H1 (cell line): Measurements from ENCODE around the gene RPTOR. TPM values are rescaled to one million over a fixed set of nuclear protein-coding genes. Genes with fewer than 3 reads are reported as not detected.

Experiments
- CTCF ChIA-PET: fragments of 300-600 bp; sonication (Branson Sonifier 250); formaldehyde crosslinking; loops from one replicate; lab custom pipeline; 2021; ENCODE audit not compliant: partially characterized antibody; lab: Charles Lee
- POLR2A ChIA-PET: fragments of 300-600 bp; sonication (Branson Sonifier 250); formaldehyde crosslinking; loops from one replicate; lab custom pipeline; 2021; ENCODE audit warnings: inconsistent platforms; ENCODE audit not compliant: partially characterized antibody; lab: Charles Lee
- DNase-seq, 2 experiments: peaks; one replicate each; pipeline versions ENCODE4 v3.0.0 to v3.0.0-alpha.2; 2010 to 2022; ENCODE audit warnings: low spot score in 2 of 2, low read depth in 1 of 2, mixed read lengths in 1 of 2
- FAIRE-seq: peaks from 2 replicates; lab custom pipeline; 2011; peaks lifted over from hg19 to GRCh38; lab: Jason Lieb, UNC
- H2AFZ ChIP-seq: 2 replicates; pipeline ENCODE4 v1.8.1; 2012; ENCODE audit warnings: low read length, inconsistent platforms
- H2AK5ac ChIP-seq: 2 replicates; pipeline ENCODE4 v1.6.1; 2013; ENCODE audit warnings: low read depth, low read length
- H2BK120ac ChIP-seq: replicated peaks from 2 replicates; pipeline ENCODE3; 2013; ENCODE audit warnings: low read depth, low read length, inconsistent platforms
- H2BK12ac ChIP-seq: 2 replicates; pipeline ENCODE4 v1.6.1; 2013; ENCODE audit warnings: low read depth, low read length
- H2BK15ac ChIP-seq: 2 replicates; pipeline ENCODE4 v1.6.1; 2013; ENCODE audit warnings: low read length
- H2BK20ac ChIP-seq: 2 replicates; pipeline ENCODE4 v1.6.1; 2013; ENCODE audit warnings: low read length
- H2BK5ac ChIP-seq: 2 replicates; pipeline ENCODE4 v1.6.1; 2013; ENCODE audit warnings: low read depth, low read length
- H3K14ac ChIP-seq: 2 replicates; pipeline ENCODE4 v1.6.1; 2013; ENCODE audit warnings: inconsistent platforms; ENCODE audit not compliant: insufficient read length
- H3K18ac ChIP-seq: 2 replicates; pipeline ENCODE4 v1.6.1; 2013; ENCODE audit warnings: low read length; ENCODE audit errors: extremely low read depth
- H3K23ac ChIP-seq: 2 replicates; pipeline ENCODE4 v1.6.1; 2013; ENCODE audit warnings: inconsistent platforms; ENCODE audit not compliant: insufficient read length
- H3K23me2 ChIP-seq: 2 replicates; pipeline ENCODE4 v1.6.1; 2013; ENCODE audit warnings: low read depth, low read length
- H3K27ac ChIP-seq: 2 replicates; pipeline ENCODE4 v1.6.1; 2011; ENCODE audit warnings: low read depth, low read length, inconsistent platforms
- H3K27me3 ChIP-seq, 4 experiments: replicated peaks in 1 of 4; 1 replicate in 1 of 4; 2 replicates in 3 of 4; pipeline versions ENCODE4 v1.6.1 to v1.8.1; 2011 to 2013; ENCODE audit warnings: low read length in 3 of 4, mild to moderate bottlenecking in 3 of 4, inconsistent platforms in 2 of 4, mixed read lengths in 2 of 4, moderate library complexity in 1 of 4; ENCODE audit not compliant: control insufficient read depth in 3 of 4, insufficient read depth in 3 of 4; ENCODE audit errors: extremely low read depth in 1 of 4
- H3K36me3 ChIP-seq, 4 experiments: 2 replicates each; pipeline versions ENCODE4 v1.6.1 to v1.8.1; 2011 to 2013; ENCODE audit warnings: mild to moderate bottlenecking in 4 of 4, low read length in 3 of 4, moderate library complexity in 2 of 4, control low read depth in 1 of 4, inconsistent platforms in 1 of 4; ENCODE audit not compliant: insufficient read depth in 4 of 4, control insufficient read depth in 2 of 4
- H3K4ac ChIP-seq: replicated peaks from 2 replicates; pipeline ENCODE3; 2013; ENCODE audit warnings: low read length, low read depth, mixed read lengths, inconsistent platforms; ENCODE audit not compliant: insufficient read length
- H3K4me1 ChIP-seq, 4 experiments: replicated peaks in 1 of 4; 1 replicate in 1 of 4; 2 replicates in 3 of 4; pipeline versions ENCODE4 v1.6.1 to v1.8.1; 2011 to 2013; ENCODE audit warnings: low read length in 3 of 4, inconsistent platforms in 2 of 4, mixed read lengths in 1 of 4; ENCODE audit not compliant: insufficient read depth in 4 of 4, control insufficient read depth in 3 of 4
- H3K4me2 ChIP-seq, 2 experiments: 2 replicates each; pipeline versions ENCODE4 v1.6.1 to v1.8.1; 2011 to 2013; ENCODE audit warnings: low read depth in 2 of 2, low read length in 2 of 2, control low read depth in 1 of 2, inconsistent platforms in 1 of 2, mild to moderate bottlenecking in 1 of 2; ENCODE audit not compliant: insufficient read depth in 1 of 2
- H3K4me3 ChIP-seq, 4 experiments: fragments of 200-600, 300-600 bp in 1 of 4; sonication (generic), shearing (Covaris generic), sonication (Bioruptor Twin) in 1 of 4; 2 replicates each; pipeline versions ENCODE4 v1.5.1 to v1.8.1; 2011 to 2016; ENCODE audit warnings: low read length in 4 of 4, low read depth in 3 of 4, control low read depth in 2 of 4, inconsistent platforms in 2 of 4, mild to moderate bottlenecking in 2 of 4, mixed read lengths in 1 of 4, moderate library complexity in 1 of 4; ENCODE audit not compliant: insufficient read depth in 2 of 4; ENCODE audit errors: extremely low read depth in 1 of 4
- H3K56ac ChIP-seq: replicated peaks from 2 replicates; pipeline ENCODE3; 2013; ENCODE audit warnings: low read depth, mild to moderate bottlenecking, mixed read lengths, low read length, inconsistent platforms; ENCODE audit not compliant: insufficient read length
- H3K79me1 ChIP-seq: 2 replicates; pipeline ENCODE4 v1.6.1; 2013; ENCODE audit warnings: low read depth, low read length, control low read depth
- H3K79me2 ChIP-seq, 2 experiments: 2 replicates each; pipeline versions ENCODE4 v1.6.1 to v1.8.1; 2012 to 2013; ENCODE audit warnings: low read length in 2 of 2, mild to moderate bottlenecking in 2 of 2, inconsistent platforms in 1 of 2; ENCODE audit not compliant: insufficient read depth in 2 of 2, control insufficient read depth in 1 of 2
- H3K9ac ChIP-seq, 4 experiments: replicated peaks in 1 of 4; 1 replicate in 1 of 4; 2 replicates in 3 of 4; pipeline versions ENCODE4 v1.6.1 to v1.8.1; 2011 to 2013; ENCODE audit warnings: low read depth in 3 of 4, low read length in 3 of 4, control low read depth in 2 of 4, mild to moderate bottlenecking in 2 of 4, moderate library complexity in 2 of 4, inconsistent platforms in 1 of 4; ENCODE audit errors: extremely low read depth in 1 of 4
- H3K9me3 ChIP-seq, 2 experiments: 2 replicates each; pipeline versions ENCODE4 v1.6.1 to v1.8.1; 2012 to 2013; ENCODE audit warnings: mild to moderate bottlenecking in 2 of 2, moderate library complexity in 2 of 2, control low read depth in 1 of 2, inconsistent platforms in 1 of 2, low read depth in 1 of 2, low read length in 1 of 2, mixed read lengths in 1 of 2; ENCODE audit not compliant: insufficient read depth in 2 of 2
- H4K20me1 ChIP-seq, 2 experiments: replicated peaks in 1 of 2; 2 replicates each; pipeline versions ENCODE3 to v1.8.1; 2011 to 2013; ENCODE audit warnings: inconsistent platforms in 2 of 2, low read length in 2 of 2, mild to moderate bottlenecking in 1 of 2; ENCODE audit not compliant: insufficient read depth in 2 of 2, control insufficient read depth in 1 of 2
- H4K5ac ChIP-seq: 2 replicates; pipeline ENCODE4 v1.6.1; 2013; ENCODE audit warnings: low read length, low read depth, mixed read lengths, inconsistent platforms; ENCODE audit not compliant: insufficient read length
- H4K8ac ChIP-seq: 2 replicates; pipeline ENCODE4 v1.8.0; 2013; ENCODE audit warnings: mild to moderate bottlenecking, moderate library complexity, low read length, inconsistent platforms; ENCODE audit not compliant: insufficient read depth; ENCODE audit errors: extremely low read depth
- H4K91ac ChIP-seq: replicated peaks from 2 replicates; pipeline ENCODE3; 2013; ENCODE audit warnings: low read length, mixed read lengths, inconsistent platforms; ENCODE audit not compliant: insufficient read length
- BCL11A ChIP-seq, 2 experiments: IDR thresholded peaks; one replicate each; pipeline ENCODE4 v1.6.1; 2011; ENCODE audit warnings: low read depth in 2 of 2, low read length in 2 of 2, mild to moderate bottlenecking in 2 of 2
- CBX8 ChIP-seq: fragments of 300-800, 300-1000 bp; sonication (generic); IDR thresholded peaks from 2 replicates; pipeline ENCODE4 v1.7.1; 2016; ENCODE audit warnings: low read depth, low read length, borderline replicate concordance
- CREB1 ChIP-seq: IDR thresholded peaks from 2 replicates; pipeline ENCODE4 v1.6.1; 2012; ENCODE audit warnings: inconsistent platforms
- EZH2 ChIP-seq: fragments of 200-600 bp; sonication (generic); IDR thresholded peaks from 2 replicates; pipeline ENCODE4 v1.7.1; 2012; ENCODE audit warnings: low read depth, mild to moderate bottlenecking, moderate library complexity, low read length, inconsistent platforms; ENCODE audit not compliant: severe bottlenecking
- GTF2F1 ChIP-seq: IDR thresholded peaks from 2 replicates; pipeline ENCODE4 v1.6.1; 2012; ENCODE audit warnings: low read depth, low read length, improper control_type of control experiment, borderline replicate concordance
- HDAC6 ChIP-seq: IDR thresholded peaks from one replicate; pipeline ENCODE4 v1.7.1; 2012; ENCODE audit warnings: low read depth, mild to moderate bottlenecking, inconsistent platforms, low read length, moderate library complexity
- KDM5A ChIP-seq: fragments of 200-600 bp; IDR thresholded peaks from 2 replicates; pipeline ENCODE4 v1.7.1; 2012; ENCODE audit warnings: mild to moderate bottlenecking, low read length, inconsistent platforms, mixed read lengths
- POU5F1 ChIP-seq: IDR thresholded peaks from 2 replicates; pipeline ENCODE4 v1.6.1; 2011; ENCODE audit warnings: low read depth, mild to moderate bottlenecking, low read length, moderate library complexity
- SRF ChIP-seq: IDR thresholded peaks from 2 replicates; pipeline ENCODE4 v1.6.1; 2011; ENCODE audit warnings: mild to moderate bottlenecking, low read depth, low read length, moderate library complexity
- TAF7 ChIP-seq: optimal IDR thresholded peaks from 2 replicates; pipeline ENCODE3; 2011; ENCODE audit warnings: low read depth, mild to moderate bottlenecking, inconsistent platforms, low read length, moderate library complexity, borderline replicate concordance
- TCF12 ChIP-seq: IDR thresholded peaks from 2 replicates; pipeline ENCODE4 v1.6.1; 2011; ENCODE audit warnings: low read depth, mild to moderate bottlenecking, low read length
- USF2 ChIP-seq: IDR thresholded peaks from 2 replicates; pipeline ENCODE4 v1.6.1; 2011; ENCODE audit warnings: low read length, improper control_type of control experiment
- YY1 ChIP-seq: IDR thresholded peaks from 2 replicates; pipeline ENCODE4 v1.6.1; 2011; ENCODE audit warnings: low read depth, mild to moderate bottlenecking, low read length
- WGBS, 2 experiments: shearing (Covaris generic) in 1 of 2; methylation state at CpG; one replicate each; pipeline versions ENCODE4 v1.1.6 to v1.1.7; 2013 to 2015; ENCODE audit warnings: low lambda C conversion rate in 2 of 2, mixed read lengths in 2 of 2, inconsistent platforms in 1 of 2, low coverage in 1 of 2, missing lambda C conversion rate in 1 of 2; ENCODE audit not compliant: insufficient replicate concordance in 2 of 2, insufficient coverage in 1 of 2, insufficient read length in 1 of 2; ENCODE audit errors: extremely low coverage in 1 of 2, missing lambda C conversion rate in 1 of 2; 5-methylcytosine and 5-hydroxymethylcytosine counted together
- polyA plus RNA-seq, 7 experiments: library from polyadenylated mRNA; depleted of rRNA in 3 of 7; stranded (reverse) in 5 of 7; unstranded in 2 of 7; fragments of >200 nt in 5 of 7; fragments of 200-250 nt in 2 of 7; gene quantifications; 1 replicate in 5 of 7; 2 replicates in 1 of 7; 4 replicates in 1 of 7; pipeline versions ENCODE4 v1.2.1 to v1.2.3, GENCODE V29; 2011 to 2013; ENCODE audit warnings: missing spikeins in 2 of 7, mixed read lengths in 2 of 7
- total RNA-seq: library from RNA; stranded (reverse); fragmentation: NEBNext Ultra II Directional; extraction: Animal tissue kit (Norgen Biotek cat#: 25700); gene quantifications from 2 replicates; pipeline ENCODE4 v1.2.1, GENCODE V29; 2021

Gene RPTOR
- total and polyA plus RNA-seq, 2 of the 8 experiments (the other 6 are each of a cell fraction or from before 2014, with no cell fraction given) = 6.9 to 28.7 TPM

GRCh38 chr17:80783971-80784370 is 239.3 kb downstream of the RPTOR start:
- Histone ChIP-seq H4K5ac (no peak overlapping the region), H2BK12ac (no peak overlapping the region), H4K91ac (no peak overlapping the region), H3K23ac (no peak overlapping the region), H2AFZ (no peak overlapping the region), H3K56ac (no peak overlapping the region), H3K4me3 (no peak overlapping the region), H3K36me3 (no peaks in the 10 kb centered on the region), H3K79me2 (no peaks in the 10 kb centered on the region), H2BK15ac (no peak overlapping the region), H3K4me2 (no peak overlapping the region), H3K27ac (no peak overlapping the region), H4K8ac (no peak overlapping the region), H3K4me1 (peaks cover 4 to 9% (median 7%) of the 10 kb centered on the region in 4 experiments), H3K14ac (no peak overlapping the region), H3K27me3 (no peaks in the 10 kb centered on the region; a peak in 1 of 7 replicates), H3K23me2 (no peaks in the 10 kb centered on the region), H2BK20ac (no peak overlapping the region), H2BK5ac (no peak overlapping the region), H3K18ac (no peak overlapping the region), H3K9ac (no peak overlapping the region; a peak in 1 of 7 replicates), H2BK120ac (no peak overlapping the region), H3K79me1 (no peaks in the 10 kb centered on the region; the same call in 1 of the 2 replicates), H3K4ac (no peak overlapping the region), H2AK5ac (no peak overlapping the region), H4K20me1 (peaks cover 0 to 3% of the 10 kb centered on the region in 2 experiments), H3K9me3 (no peaks in the 10 kb centered on the region)
- 100% methylated on average over 6 of the region's 6 CpGs; no CpG with 5 or more reads in 1 of the 2 experiments for WGBS, 2 experiments
- ChIA-PET CTCF (interaction anchor here (0.6 to 2.1 kb wide), 6 partner anchors 10 to 949 kb away, joined by 3 to 4 read pairs (median 3); no protein-coding TSS in a partner anchor), POLR2A (no interaction called here)
- FAIRE-seq (no peak), DNase-seq (no peak)
- TF ChIP-seq USF2 (no peak), CREB1 (no peak), BCL11A (IDR thresholded peaks at IDR 0.05; ENCODE audit: low read depth in 2 of 2, low read length in 2 of 2) (no peak), POU5F1 (no peak), CBX8 (no peak), EZH2 (no peak), GTF2F1 (no peak), YY1 (no peak), KDM5A (no peak), SRF (no peak), TAF7 (no peak), HDAC6 (no peak), TCF12 (no peak)
